ENCODE results near the gene GPR42.

DNA sequence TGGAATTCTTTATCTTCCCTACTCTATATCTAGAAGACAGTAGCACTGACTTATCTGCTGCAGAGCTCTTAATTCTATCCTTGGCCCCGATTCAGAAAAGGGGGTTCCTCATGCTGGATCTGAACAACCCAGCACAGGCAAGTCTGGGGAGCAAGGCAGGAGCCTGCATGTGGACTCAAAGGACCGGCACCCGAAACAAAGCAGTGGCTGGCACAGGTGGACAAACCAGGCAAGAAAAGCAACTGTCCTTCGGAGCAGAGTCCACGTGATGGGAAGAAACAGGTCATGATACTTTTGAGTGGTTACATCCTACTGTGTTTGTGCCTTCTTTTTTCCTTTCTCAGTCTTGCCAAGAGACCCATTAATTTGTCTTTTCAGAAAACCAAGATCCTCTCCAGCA lies 38.3 kb downstream of the GPR42 start:
- TF ChIP-seq SP1 (IDR thresholded peaks at IDR 0.05) (no peak), FOXM1 (IDR thresholded peaks at IDR 0.05; ENCODE audit: borderline replicate concordance) (no peak), ZNF384 (IDR thresholded peaks at IDR 0.05) (no peak), NFRKB (IDR thresholded peaks at IDR 0.05) (no peak), SUZ12 (IDR thresholded peaks at IDR 0.05) (no peak), ARNT (IDR thresholded peaks at IDR 0.05) (no peak), PKNOX1 (IDR thresholded peaks at IDR 0.05) (no peak), L3MBTL2 (conservative IDR thresholded peaks at IDR 0.05) (no peak), FOXK2 (IDR thresholded peaks at IDR 0.05) (no peak), BHLHE40 (IDR thresholded peaks at IDR 0.05; ENCODE audit: borderline replicate concordance) (no peak)
